HCT116 (cell line): ENCODE data around the gene CCM2.

Source experiments
- CTCF ChIP-seq, 3 experiments: fragments of 200-600 bp in 1 of 3; sonication (generic) in 1 of 3; IDR thresholded peaks in 2 of 3; conservative IDR thresholded peaks in 1 of 3; 2 replicates each; pipeline ENCODE4 v1.5.1; 2012 to 2017; ENCODE audit warnings: low read depth in 2 of 3, low read length in 2 of 3, antibody characterized with exemption in 1 of 3, borderline replicate concordance in 1 of 3, control low read depth in 1 of 3, mild to moderate bottlenecking in 1 of 3, mixed read lengths in 1 of 3, mixed run types in 1 of 3, moderate library complexity in 1 of 3; ENCODE audit not compliant: insufficient read depth in 1 of 3
- EZH2 ChIP-seq: fragments of 200-600 bp; sonication (generic); IDR thresholded peaks from 2 replicates; pipeline ENCODE4 v1.6.1; 2017; ENCODE audit warnings: antibody characterized with exemption, mixed run types

- TF ChIP-seq CTCF (IDR thresholded peaks at IDR 0.05 in 2 of 3, conservative IDR thresholded peaks at IDR 0.05 in 1 of 3; ENCODE audit: borderline replicate concordance in 1 of 3, insufficient read depth in 1 of 3, low read depth in 2 of 3, low read length in 2 of 3): no peak
- no peak for TF ChIP-seq EZH2
Measured at GRCh38 chr7:44980393-44981034, 19.5 kb upstream of the CCM2 start.
